GM21390 (cell line): ENCODE data around the gene ITPKA.

Source experiments
- ATAC-seq: cut with Tn5 transposase; IDR thresholded peaks from one replicate; pipeline ENCODE4 v1.9.1; 2021; ENCODE audit not compliant: unreplicated experiment

ITPKA gene

DNA sequence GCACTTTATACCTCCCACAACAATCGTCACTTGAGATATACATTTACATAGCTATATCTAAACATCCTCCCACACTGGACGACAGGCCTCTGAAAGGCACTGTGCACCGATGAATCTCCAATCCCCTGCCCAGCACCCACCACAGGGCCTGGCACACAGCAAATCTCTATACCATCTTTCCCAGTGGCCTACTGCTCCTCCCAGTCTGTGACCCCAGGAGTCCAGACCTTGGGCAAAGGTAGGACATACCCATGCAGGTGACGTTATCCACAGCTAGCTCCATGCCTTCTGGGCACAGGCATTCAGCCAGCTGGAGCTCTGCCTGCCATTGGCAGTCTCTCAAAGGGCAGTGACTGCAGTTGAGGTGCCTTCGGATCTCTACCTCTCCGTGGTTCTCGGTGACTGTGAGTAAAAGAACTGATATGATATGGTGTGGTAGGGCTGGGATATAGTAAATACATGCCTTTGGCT, 14.2 kb downstream of the ITPKA start:
- ATAC-seq: no peak

DNA sequence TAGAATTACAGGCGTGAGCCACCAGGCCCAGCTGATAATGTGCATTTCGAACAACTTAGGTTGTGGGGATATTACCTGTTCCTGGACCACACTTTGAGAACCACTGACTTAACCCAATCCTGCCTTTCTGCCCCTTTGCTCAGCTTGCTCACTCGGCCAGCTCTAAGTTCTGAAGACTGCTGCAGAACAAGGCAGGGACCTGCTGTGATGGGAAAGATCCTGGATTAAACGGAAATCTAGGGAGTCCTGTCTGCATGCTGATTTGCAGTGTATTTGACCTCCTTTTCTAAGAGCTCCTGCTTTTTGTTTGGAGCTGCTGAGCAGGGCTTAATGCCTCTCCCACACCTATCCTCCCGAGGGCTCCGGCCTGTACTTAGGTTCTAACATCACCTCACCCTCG, 17.1 kb downstream of the ITPKA start:
- no peak for ATAC-seq

DNA sequence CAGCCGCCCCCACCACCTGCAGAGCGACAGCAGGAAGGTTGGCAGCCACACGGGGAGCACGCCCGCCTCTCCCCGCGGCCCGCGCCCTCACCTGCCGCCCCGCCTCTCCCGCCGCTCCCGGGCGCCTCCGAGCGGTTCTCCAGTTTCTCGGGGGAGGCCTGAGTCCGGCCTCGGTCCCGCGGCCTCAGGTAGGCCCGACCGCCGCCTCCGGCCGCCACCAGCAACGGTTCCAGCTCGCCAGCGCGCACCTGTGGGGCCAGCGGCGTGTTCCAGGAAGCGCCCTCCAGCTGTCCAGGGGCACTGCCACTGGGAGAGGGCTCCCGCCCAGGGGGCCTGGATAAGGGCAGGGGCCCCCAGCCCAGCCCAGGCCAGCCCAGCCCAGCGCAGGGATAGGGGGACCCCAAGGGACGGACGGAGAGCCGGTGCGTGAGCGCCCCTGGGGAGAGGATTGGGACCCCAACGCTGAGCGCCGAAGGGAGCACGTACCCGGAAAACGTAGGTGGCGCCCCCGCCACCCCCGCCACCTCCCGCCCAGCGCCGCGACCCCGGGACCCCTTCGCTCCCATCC, 17.7 kb downstream of the ITPKA start:
- ATAC-seq: no peak

DNA sequence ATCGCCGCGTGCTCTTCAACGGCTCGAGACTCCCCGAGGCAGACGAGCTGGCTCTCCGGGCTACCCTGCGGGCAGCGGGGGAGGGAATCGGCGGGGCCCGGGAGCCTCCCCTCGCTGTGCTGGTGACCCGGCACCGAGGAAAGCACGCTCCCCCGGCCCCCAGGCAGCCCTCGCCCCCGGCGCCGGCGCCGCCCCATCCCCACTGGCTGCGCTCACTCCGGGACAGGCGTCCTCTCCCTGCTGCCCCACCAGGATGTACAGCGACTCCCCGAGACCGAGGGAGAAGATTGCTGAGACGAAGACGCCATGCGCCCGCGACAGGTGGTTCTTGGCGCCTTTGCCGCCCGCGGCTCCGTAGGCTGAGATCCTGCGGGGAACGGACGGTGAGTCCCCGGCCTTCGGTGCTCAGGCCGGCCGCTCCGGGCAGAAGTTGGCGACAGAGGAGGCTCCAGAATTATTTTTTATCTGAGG, 18.3 kb downstream of the ITPKA start:
- no peak for ATAC-seq

DNA sequence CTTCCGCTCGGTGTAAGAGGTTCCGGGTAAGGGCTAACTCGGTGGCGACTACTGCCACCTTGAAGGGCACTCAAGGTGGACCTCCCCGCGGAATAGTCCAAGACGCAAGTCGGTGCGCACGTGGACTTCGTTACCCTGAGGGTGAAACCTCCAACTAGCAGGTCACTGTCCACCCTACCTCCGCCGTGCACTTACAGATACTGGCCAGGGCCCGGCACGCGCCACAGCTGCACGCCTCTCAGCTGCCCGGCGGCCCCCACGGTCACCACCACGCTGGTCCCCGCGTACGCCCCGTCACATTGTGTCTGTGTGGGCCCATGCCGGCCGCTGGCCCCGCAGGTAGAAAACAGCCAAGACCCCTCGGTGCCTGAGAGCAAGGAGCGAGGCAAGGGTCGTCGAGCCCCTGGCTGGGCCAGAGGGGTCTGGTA, 18.9 kb downstream of the ITPKA start:
- no peak for ATAC-seq

DNA sequence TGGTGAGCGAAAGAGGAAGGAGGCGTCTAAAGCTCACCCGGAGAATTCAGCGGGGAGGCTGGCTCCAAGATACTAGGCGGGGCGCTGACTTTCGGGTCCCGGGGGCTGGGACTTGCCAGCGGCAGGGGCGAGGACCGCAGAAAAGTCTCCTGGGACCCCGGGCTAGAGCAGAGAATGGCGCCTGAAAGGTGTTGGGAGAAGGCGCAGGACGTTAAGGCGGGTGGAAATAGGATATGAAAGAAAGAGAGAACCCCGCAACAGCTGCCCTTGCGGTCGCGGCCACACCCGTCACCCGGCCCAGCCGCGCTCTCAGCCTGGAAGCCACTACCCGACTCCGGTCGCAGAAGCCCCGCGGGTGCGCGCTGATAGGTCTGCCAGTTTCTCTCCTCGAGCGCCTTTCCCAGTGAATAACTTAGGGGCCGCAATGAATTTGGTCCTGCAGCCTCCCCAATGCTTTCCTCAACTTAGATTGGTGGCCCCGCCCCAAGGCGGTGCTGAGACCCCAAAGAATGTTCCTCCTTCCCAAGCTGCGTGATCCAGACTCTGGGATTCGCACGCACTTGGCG, 19.3 kb downstream of the ITPKA start:
- ATAC-seq: no peak

DNA sequence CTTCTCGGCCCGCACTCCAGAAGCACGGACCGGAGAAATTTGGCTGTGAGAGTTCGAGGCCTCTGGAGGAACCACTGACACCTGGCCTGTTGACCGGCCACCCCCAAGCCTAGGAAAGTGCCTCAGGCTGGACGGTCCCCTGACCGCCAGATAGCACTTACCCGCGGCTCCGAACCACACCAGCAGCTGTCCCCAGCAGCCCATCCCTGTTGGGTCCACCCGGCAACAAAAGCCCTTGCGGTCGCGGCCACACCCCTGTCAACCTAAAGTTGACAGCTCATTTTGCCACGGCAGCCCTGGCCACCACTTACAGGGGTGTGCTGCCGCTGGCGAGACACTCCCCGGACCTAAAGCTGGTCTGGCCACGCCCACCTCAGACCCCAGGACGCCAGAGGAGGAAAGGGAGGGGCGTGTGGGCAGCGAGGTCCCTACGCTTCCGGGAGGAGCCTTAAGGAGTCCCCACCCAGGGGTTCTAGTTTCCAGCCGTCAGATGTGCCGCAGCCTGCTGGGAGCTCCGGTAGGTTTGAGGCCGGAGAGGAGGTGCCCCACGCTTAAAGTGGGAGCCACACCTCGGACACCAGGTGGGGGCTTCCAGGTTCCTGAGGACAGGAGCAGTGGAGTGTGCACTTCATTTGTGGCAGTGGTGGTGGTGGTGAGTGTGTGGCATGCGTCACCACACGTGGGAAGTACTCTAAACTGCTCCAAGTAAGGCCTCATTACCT, 20.0 kb downstream of the ITPKA start, which contains the start of gene LTK:
Gene LTK (minus strand): TSS at position 322 of the 722 bp plus-strand sequence. CDS start 118 bp downstream, at position 204.
- ATAC-seq: no peak

DNA sequence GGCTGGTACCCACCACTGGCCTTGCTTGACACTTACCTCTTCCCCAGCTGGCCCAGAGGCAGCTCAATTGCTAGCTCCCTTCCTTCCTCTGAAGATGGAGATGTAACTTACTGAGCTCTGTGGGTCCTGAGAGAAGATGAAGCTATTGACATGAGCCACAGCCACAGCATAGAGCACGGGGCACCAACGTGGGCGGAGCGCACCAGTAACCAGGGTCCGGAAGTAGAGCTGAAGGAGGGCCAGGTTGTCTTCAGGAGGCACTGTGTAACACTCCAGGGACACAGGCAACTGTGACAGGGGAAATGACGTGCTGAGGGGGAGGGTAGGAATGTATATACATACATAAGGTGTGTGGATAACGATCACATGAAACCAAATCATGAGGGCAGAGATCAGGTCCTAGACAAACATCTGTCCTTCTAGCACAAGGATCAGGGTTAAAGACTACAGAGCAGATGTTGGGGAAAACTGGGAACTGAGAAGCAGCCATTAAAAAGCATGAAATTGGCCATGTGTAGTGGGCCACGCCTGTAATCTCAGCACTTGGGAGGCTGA, 24.3 kb downstream of the ITPKA start:
- ATAC-seq: no peak

DNA sequence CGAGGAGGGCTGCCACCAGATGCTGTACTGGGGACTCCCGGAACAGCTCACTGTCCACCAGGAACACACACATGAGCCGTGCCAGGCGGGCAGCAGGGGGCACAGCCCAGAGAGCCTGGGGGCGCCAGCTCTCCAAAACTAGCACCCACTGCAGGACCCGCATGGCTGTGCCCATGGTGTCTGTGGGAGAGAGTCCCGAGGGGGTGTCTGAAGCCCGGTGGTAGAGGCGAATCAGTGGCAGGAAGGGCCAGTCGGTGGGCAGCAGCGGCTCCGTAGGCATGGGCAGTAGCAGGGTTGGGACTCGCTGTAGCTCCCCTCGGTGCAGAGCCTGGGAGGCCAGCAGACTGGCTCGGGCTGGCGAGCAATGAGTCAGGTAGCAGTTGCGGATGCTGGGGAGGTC, 27.0 kb downstream of the ITPKA start:
- ATAC-seq: no peak

DNA sequence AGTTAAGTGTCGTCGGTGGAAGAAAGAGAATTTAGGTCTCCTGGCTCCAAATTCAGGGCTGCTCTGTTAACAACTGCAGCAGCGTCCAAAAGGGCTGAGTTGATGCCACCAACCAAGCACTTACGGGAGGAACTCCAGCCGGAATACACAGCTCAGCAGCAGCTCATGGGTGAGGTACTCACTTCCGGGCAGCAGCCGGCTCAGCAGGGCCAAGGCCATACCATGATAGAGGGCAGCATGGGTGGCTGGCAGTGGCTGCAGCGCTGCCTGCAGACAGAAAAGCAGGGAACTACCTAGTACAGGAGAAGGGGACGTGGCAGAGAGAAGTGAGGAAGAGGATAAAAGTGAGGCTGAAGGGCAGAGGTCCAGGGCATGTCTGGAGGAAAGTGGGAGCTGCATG, 27.9 kb downstream of the ITPKA start:
- no peak for ATAC-seq

DNA sequence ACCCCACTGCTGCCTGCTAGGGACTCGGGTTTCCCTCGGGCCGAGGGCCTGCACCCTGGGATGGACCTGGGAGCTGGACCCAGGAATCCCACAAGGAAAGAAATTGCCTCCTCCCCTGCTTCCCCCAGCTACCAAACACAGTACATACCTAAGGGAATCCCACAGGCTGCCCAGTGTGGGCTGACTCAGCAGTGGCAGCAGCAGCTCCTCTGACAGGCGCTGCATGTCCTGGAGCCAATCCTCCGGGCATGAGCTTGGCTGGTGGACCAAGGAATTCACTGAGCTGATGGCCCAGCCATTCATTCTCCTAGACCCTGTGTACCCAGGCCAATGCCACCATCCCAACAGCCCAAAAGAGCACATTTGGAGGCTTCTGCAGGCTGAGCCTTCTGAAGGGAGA, 29.4 kb downstream of the ITPKA start:
- no peak for ATAC-seq

DNA sequence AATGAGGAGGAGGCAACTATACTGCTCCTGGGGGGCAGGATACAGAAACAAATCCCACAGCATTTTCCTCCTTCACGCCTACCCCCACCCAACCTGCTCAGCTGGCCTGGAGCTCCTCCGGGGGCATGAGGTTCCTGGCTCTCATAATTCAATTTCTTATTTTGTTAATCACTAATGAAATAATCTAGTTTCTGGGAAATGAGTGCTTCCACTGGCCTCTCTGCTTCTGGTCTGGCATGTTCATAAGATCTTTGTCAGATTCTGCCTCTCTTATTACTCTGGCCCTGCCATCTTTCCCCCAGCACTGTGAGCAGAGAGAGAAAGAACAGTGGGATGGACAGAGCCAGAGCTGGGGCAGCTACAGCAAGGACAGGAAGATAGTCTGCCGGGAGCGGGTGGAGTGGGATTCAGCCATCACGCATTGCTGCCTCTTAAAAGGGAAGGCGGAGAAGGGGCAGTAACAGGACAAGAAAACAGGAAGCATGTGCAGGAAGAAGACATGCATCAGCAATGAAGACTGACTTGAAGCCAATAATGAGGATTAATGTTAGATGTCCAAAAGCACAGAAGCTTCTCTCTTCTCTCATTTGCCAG, 36.8 kb downstream of the ITPKA start:
- ATAC-seq: no peak

DNA sequence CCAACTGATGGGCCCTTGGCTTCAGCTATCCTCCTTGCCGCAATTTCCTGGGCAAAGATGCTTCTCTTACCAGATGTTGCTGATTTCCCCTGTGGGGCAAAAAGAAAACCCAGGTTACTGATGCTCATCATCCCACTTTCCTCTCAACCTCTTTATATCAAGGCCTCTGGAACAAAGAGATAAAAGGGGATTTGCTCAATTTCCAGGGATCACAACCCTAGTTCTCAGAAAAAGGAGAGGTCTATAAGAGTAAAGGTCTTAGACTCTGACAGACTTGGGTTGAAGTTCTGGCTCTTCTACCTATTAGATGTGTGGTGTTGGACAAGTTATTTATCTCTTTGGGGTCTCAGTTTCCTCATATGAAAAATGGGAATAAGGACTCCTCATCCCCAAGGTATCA, 41.9 kb downstream of the ITPKA start:
- ATAC-seq: no peak

DNA sequence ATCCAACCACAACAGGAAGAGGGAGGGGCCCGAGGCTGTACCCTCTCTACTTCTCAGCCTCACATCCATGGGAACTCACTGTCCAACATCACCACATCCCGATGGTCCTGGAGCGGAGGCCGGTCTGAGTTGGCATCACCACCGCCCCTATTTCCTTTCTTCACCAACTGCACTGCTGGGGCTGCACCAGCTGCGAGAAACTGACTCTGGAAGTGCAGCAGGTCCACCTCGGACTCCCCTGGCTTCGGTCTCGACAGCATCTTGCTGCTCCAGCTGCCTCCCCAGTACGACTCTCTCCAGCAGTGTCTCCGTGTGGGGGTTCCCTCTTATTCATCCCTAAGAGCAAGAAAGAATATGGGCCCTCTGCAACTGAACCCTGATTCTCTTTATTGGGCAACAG, 43.2 kb downstream of the ITPKA start:
- ATAC-seq: no peak

DNA sequence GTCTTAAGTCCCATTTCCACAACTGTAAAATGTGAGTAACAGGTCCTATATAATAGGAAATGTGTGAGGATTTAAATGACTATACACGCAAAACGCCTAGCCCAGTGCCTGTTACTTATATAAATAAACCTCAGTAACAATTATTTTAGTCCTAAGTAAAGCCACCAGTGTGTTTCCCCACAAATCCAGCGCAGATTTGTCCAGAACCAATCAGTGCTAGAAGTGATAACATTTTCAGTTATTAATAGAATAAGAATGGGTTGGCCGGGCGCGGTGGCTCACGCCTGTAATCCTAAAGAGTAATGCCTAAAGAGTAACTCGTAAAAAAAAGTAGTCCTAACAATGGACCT, 49.8 kb downstream of the ITPKA start:
- no peak for ATAC-seq

DNA sequence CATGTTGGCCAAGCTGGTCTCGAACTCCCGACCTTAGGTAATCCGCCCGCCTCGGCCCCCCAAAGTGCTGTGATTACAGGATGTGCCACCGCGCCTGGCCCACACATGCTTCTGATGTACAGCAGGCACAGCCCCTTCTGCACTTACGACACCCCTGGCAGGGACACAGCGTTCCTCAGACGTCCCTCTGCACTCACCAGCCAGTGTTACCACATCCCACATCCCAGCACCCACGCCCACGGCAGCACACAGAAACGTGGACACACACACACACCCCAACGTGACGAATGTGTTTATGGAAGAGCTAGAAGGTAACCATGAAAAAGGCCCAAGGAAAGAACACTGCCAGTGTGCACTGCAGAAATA, 51.0 kb downstream of the ITPKA start:
- ATAC-seq: no peak

DNA sequence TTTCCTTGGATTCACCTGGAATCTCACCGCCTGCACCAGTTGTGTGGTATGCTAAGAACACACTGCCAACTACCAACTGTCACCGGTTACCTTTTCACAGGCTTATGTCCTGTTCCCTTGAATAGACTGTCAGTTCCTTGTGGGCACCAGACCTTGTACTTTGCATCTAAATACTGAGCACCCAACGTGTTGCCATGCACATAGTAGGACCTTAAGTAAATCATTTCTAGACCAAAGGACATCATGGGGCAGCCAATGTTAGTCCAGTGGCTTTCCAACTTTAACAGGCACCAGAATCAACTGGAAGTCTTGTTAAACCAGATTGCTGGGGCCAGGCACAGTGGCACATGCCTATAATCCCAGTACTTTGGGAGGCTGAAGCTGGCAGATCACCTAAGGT, 51.5 kb downstream of the ITPKA start:
- ATAC-seq: no peak

DNA sequence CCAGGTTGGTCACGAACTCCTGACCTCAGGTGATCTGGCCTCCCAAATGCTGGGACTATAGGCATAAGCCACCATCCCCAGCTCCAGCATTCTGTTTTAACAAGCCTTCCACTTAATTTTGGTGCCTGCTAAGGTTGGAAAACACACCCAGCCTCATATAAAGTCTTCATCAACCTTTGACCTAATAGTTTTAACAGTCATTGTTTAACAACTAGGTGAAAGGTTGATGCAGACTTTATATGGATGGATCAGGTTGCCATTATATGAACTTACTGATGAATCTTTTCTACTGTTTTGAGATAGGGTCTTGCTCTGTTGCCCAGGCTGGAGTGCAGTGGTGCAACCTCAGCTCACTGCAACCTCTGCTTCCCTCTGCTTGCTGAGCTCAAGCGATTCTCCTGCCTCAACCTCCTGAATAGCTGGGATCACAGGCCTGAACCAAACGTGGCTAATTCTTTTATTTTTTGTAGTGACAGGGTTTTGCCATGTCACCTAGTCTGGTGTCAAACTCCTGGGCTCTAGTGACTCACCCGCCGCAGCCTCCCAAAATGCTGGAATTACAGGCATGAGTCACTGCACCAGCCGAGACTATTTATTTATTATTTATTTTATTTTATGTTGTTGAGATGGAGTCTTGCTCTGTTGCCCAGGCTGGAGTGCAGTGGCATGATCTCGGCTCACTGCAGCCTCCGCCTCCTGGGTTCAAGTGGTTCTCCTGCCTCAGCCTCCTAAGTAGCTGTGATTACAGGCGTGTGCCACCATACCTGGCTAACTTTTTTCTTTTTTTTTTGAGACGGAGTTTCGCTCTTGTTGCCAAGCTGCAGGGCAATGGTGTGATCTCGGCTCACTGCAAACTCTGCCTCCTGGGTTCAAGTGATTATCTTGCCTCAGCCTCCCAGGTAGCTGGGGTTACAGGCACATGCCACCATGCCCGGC, 53.4 kb downstream of the ITPKA start:
- no peak for ATAC-seq

DNA sequence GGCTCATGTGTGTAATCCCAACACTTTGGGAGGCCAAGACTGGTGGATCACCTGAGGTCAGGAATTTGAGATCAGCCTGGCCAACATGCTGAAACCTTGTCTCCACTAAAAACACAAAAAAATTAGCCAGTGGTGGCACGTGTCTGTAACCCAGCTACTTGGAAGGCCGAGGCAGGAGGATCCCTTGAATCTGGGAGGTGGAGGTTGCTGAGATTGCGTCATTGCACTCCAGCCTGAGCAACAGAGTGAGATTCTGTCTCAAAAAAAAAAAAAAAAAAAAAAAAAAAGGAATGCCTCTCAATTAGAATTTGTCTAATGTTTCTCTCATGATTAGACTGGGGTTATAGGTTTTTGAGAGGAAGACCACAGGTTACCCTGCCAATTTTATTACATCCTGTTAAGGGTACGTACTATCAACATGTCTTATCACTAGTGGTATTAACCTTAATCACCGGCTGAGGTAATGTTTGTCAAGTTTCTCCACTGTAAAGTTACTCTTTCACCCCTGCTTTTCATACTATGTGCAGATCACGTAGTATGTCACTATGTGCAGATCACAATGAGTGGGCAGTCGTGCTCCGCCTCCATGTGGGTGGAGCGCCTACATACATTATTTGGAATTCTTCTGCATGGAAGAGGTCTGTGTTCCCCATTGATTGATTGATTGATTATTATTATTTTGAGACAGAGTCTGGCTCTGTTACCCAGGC, 56.5 kb downstream of the ITPKA start:
- ATAC-seq: no peak
